HG02623 (cell line): Measurements from ENCODE around the gene SMARCB1.

Source experiments
- ATAC-seq: cut with Tn5 transposase; IDR thresholded peaks from one replicate; pipeline ENCODE4 v1.9.1; 2021; ENCODE audit warnings: moderate library complexity; ENCODE audit not compliant: unreplicated experiment

SMARCB1 gene

GRCh38 chr22:23874871-23875270 lies 88.1 kb downstream of the SMARCB1 start:
- no peak for ATAC-seq

- no peak for ATAC-seq
Measured at GRCh38 chr22:23875801-23876200, 89.0 kb downstream of the SMARCB1 start.

GRCh38 chr22:23877566-23877965 lies 90.8 kb downstream of the SMARCB1 start:
- ATAC-seq: no peak

GRCh38 chr22:23878219-23878618 lies 91.5 kb downstream of the SMARCB1 start:
- ATAC-seq: no peak

GRCh38 chr22:23882370-23882769 lies 95.6 kb downstream of the SMARCB1 start:
- no peak for ATAC-seq

- no peak for ATAC-seq
Measured at GRCh38 chr22:23883658-23884057, 96.9 kb downstream of the SMARCB1 start.

GRCh38 chr22:23884140-23884539 lies 97.4 kb downstream of the SMARCB1 start:
- no peak for ATAC-seq
